WTC11 (cell line): ENCODE results near the gene TARBP1. TPM values are rescaled to one million over a fixed set of nuclear protein-coding genes. Genes with fewer than 3 reads are reported as not detected.

Source experiments
- ATAC-seq: fragments of 200-7000 bp; cut with Tn5 transposase; 2 replicates; pipeline ENCODE4 v1.10.0; 2021; ENCODE audit warnings: mild to moderate bottlenecking, moderate library complexity
- CTCF ChIA-PET: fragments of 300-600 bp; sonication (Branson Sonifier 250); formaldehyde crosslinking; loops from one replicate; lab custom pipeline; 2021; ENCODE audit warnings: antibody characterized with exemption; lab: Charles Lee
- POLR2A ChIA-PET: fragments of 350-600 bp; sonication (Branson Sonifier 250); formaldehyde crosslinking; loops from one replicate; lab custom pipeline; 2021; ENCODE audit warnings: antibody characterized with exemption; lab: Charles Lee
- DNase-seq: peaks from one replicate; pipeline ENCODE4 v3.0.0; 2021; ENCODE audit warnings: low spot score
- H3K27ac Mint-ChIP-seq: 2 replicates; pipeline ENCODE4 v1.8.0; 2021; ENCODE audit warnings: mixed read lengths
- H3K27me3 Mint-ChIP-seq: 2 replicates; pipeline ENCODE4 v1.8.0; 2021; ENCODE audit warnings: low read depth, mild to moderate bottlenecking, moderate library complexity, mixed read lengths
- H3K36me3 Mint-ChIP-seq: 2 replicates; pipeline ENCODE4 v1.8.0; 2021; ENCODE audit warnings: mixed read lengths
- H3K4me1 Mint-ChIP-seq: 2 replicates; pipeline ENCODE4 v1.8.0; 2022; ENCODE audit warnings: mixed read lengths
- H3K4me3 Mint-ChIP-seq: 2 replicates; pipeline ENCODE4 v1.8.0; 2021; ENCODE audit warnings: mild to moderate bottlenecking, moderate library complexity, mixed read lengths
- H3K9me3 Mint-ChIP-seq: 2 replicates; pipeline ENCODE4 v1.8.0; 2021; ENCODE audit warnings: mixed read lengths
- CDX4 ChIP-seq: fragments of 250-450 bp; sonication (Bioruptor Pico); IDR thresholded peaks from 2 replicates; pipeline ENCODE4 v1.9.0; 2021; ENCODE audit warnings: moderate library complexity, mild to moderate bottlenecking, inconsistent platforms, borderline replicate concordance
- ERG ChIP-seq: fragments of 250-450 bp; sonication (Bioruptor Pico); IDR thresholded peaks from 2 replicates; pipeline ENCODE4 v1.8.0; 2021; ENCODE audit warnings: mild to moderate bottlenecking
- ESRRA ChIP-seq: sonication (generic); formaldehyde crosslinking; IDR thresholded peaks from 2 replicates; pipeline ENCODE4 v1.8.1; 2022; ENCODE audit warnings: mild to moderate bottlenecking, missing genetic modification reagents, borderline replicate concordance
- FOXK1 ChIP-seq: sonication (generic); formaldehyde crosslinking; IDR thresholded peaks from 2 replicates; pipeline ENCODE4 v1.8.0; 2022; ENCODE audit warnings: mild to moderate bottlenecking, moderate library complexity, missing genetic modification reagents
- GABPB1 ChIP-seq: sonication (generic); formaldehyde crosslinking; IDR thresholded peaks from 2 replicates; pipeline ENCODE4 v1.8.1; 2023; ENCODE audit warnings: mild to moderate bottlenecking, missing genetic modification reagents
- GRHL2 ChIP-seq: fragments of 250-450 bp; sonication (Bioruptor Pico); IDR thresholded peaks from 2 replicates; pipeline ENCODE4 v1.8.0; 2022; ENCODE audit warnings: mild to moderate bottlenecking, moderate library complexity; ENCODE audit not compliant: insufficient replicate concordance, severe bottlenecking
- HMGA2 ChIP-seq: fragments of 250-450 bp; sonication (Bioruptor Pico); IDR thresholded peaks from 2 replicates; pipeline ENCODE4 v1.4.0; 2021; ENCODE audit warnings: mild to moderate bottlenecking, moderate library complexity
- JUN ChIP-seq: sonication (generic); formaldehyde crosslinking; IDR thresholded peaks from 2 replicates; pipeline ENCODE4 v1.8.0; 2023; ENCODE audit warnings: mild to moderate bottlenecking, missing genetic modification reagents
- MAX ChIP-seq: sonication (generic); formaldehyde crosslinking; IDR thresholded peaks from 2 replicates; pipeline ENCODE4 v1.8.0; 2022; ENCODE audit warnings: mild to moderate bottlenecking, missing genetic modification reagents
- MLX ChIP-seq: sonication (generic); formaldehyde crosslinking; IDR thresholded peaks from 2 replicates; pipeline ENCODE4 v1.8.1; 2023; ENCODE audit warnings: mild to moderate bottlenecking, missing genetic modification reagents, moderate library complexity
- MYBL2 ChIP-seq: sonication (generic); formaldehyde crosslinking; IDR thresholded peaks from 2 replicates; pipeline ENCODE4 v1.8.1; 2023; ENCODE audit warnings: mild to moderate bottlenecking, moderate library complexity, missing genetic modification reagents
- NFYB ChIP-seq: sonication (generic); formaldehyde crosslinking; conservative IDR thresholded peaks from 2 replicates; pipeline ENCODE4 v1.8.0; 2022; ENCODE audit warnings: low read depth, missing genetic modification reagents
- OVOL2 ChIP-seq: fragments of 250-450 bp; sonication (Bioruptor Pico); IDR thresholded peaks from 2 replicates; pipeline ENCODE4 v1.9.0; 2021; ENCODE audit warnings: mild to moderate bottlenecking, borderline replicate concordance
- RORB ChIP-seq: fragments of 250-450 bp; sonication (Bioruptor Pico); IDR thresholded peaks from 2 replicates; pipeline ENCODE4 v1.9.0; 2021; ENCODE audit warnings: mild to moderate bottlenecking
- TCF7 ChIP-seq: sonication (generic); formaldehyde crosslinking; IDR thresholded peaks from 2 replicates; pipeline ENCODE4 v1.8.0; 2022; ENCODE audit warnings: mild to moderate bottlenecking, low read depth, missing genetic modification reagents, moderate library complexity
- ZNF232 ChIP-seq: sonication (generic); formaldehyde crosslinking; IDR thresholded peaks from 2 replicates; pipeline ENCODE4 v1.8.0; 2022; ENCODE audit warnings: mild to moderate bottlenecking, missing genetic modification reagents
- ZNF423 ChIP-seq: fragments of 250-450 bp; sonication (Bioruptor Pico); IDR thresholded peaks from 2 replicates; pipeline ENCODE4 v2.1.2; 2022; ENCODE audit warnings: mild to moderate bottlenecking, moderate library complexity
- total RNA-seq: library from RNA; stranded (reverse); gene quantifications from 3 replicates; pipeline ENCODE4 v1.2.3, GENCODE V29; 2021
- TF ChIP-seq, protein P1 (sequence below): fragments of 250-450 bp; sonication (Bioruptor Pico); IDR thresholded peaks from 2 replicates; pipeline ENCODE4 v1.9.0; 2021; ENCODE audit warnings: mild to moderate bottlenecking
- TF ChIP-seq, protein P2 (sequence below): sonication (generic); formaldehyde crosslinking; IDR thresholded peaks from 2 replicates; pipeline ENCODE4 v1.8.1; 2022; ENCODE audit warnings: missing genetic modification reagents, borderline replicate concordance
- TF ChIP-seq, protein P3 (sequence below): sonication (generic); formaldehyde crosslinking; conservative IDR thresholded peaks from 2 replicates; pipeline ENCODE4 v1.8.1; 2022; ENCODE audit warnings: mild to moderate bottlenecking, missing genetic modification reagents
- TF ChIP-seq, protein P4 (sequence below): fragments of 250-450 bp; sonication (Bioruptor Pico); IDR thresholded peaks from 2 replicates; pipeline ENCODE4 v2.1.2; 2022; ENCODE audit warnings: mild to moderate bottlenecking, moderate library complexity

The TARBP1 gene
- total RNA-seq, 1 experiment from 2014 or later = 24.0 TPM

DNA sequence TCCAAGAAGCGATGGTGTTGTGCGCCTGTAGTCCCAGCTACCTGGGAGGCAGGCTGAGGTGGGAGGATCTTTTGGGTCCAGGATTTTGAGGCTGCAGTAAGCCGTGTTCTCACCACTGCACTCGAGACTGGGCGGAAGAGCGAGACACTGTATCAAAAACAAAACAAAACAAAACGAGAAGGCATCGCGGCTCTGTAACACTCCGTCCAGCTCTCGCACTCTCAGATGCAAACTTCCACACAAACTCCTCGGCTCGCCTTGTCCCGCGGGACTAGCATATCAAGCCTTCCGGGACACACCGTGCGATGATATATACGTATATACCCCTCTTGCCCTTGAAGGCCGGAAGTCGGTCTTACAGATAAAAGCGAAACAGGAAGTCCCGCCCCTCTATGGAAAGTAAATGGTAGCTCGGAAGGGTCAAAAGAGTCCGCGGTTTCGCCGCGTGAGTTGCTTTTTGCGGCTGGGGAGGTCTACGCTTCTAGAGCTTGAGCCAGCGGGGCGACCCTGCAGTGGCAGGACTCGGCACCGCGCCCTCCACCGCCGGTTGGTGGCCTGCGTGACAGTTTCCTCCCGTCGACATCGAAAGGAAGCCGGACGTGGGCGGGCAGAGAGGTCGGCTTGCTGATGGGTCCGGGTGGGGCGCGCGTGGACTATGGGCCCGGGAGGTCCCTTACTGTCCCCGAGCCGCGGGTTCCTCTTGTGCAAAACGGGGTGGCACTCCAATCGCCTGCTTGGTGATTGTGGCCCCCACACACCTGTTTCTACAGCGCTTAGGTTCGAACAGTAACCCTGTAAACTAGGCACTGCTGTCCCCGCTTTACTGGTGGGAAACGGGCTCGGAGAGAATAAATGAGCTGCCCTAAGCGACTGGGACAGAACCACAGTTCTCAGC lies 105.7 kb downstream of the TARBP1 start, which contains the start of gene COA6 (continued):
- TF ChIP-seq HMGA2 (CRISPR knock-in tag) = no peak
- no peak for TF ChIP-seq ZNF232
- no peak for TF ChIP-seq JUN (CRISPR knock-in tag)
- peak; percentile 65 for TF ChIP-seq FOXK1 (CRISPR knock-in tag)
- peak; percentile 80 for TF ChIP-seq MAX (CRISPR knock-in tag)
- TF ChIP-seq MLX = no peak
- TF ChIP-seq, protein P1, sequence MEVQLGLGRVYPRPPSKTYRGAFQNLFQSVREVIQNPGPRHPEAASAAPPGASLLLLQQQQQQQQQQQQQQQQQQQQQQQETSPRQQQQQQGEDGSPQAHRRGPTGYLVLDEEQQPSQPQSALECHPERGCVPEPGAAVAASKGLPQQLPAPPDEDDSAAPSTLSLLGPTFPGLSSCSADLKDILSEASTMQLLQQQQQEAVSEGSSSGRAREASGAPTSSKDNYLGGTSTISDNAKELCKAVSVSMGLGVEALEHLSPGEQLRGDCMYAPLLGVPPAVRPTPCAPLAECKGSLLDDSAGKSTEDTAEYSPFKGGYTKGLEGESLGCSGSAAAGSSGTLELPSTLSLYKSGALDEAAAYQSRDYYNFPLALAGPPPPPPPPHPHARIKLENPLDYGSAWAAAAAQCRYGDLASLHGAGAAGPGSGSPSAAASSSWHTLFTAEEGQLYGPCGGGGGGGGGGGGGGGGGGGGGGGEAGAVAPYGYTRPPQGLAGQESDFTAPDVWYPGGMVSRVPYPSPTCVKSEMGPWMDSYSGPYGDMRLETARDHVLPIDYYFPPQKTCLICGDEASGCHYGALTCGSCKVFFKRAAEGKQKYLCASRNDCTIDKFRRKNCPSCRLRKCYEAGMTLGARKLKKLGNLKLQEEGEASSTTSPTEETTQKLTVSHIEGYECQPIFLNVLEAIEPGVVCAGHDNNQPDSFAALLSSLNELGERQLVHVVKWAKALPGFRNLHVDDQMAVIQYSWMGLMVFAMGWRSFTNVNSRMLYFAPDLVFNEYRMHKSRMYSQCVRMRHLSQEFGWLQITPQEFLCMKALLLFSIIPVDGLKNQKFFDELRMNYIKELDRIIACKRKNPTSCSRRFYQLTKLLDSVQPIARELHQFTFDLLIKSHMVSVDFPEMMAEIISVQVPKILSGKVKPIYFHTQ (CRISPR knock-in tag) = no peak
- TF ChIP-seq OVOL2 = no peak
- no peak for TF ChIP-seq NFYB (CRISPR knock-in tag)
- TF ChIP-seq, protein P2, sequence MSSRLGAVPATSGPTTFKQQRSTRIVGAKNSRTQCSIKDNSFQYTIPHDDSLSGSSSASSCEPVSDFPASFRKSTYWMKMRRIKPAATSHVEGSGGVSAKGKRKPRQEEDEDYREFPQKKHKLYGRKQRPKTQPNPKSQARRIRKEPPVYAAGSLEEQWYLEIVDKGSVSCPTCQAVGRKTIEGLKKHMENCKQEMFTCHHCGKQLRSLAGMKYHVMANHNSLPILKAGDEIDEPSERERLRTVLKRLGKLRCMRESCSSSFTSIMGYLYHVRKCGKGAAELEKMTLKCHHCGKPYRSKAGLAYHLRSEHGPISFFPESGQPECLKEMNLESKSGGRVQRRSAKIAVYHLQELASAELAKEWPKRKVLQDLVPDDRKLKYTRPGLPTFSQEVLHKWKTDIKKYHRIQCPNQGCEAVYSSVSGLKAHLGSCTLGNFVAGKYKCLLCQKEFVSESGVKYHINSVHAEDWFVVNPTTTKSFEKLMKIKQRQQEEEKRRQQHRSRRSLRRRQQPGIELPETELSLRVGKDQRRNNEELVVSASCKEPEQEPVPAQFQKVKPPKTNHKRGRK = no peak
- no peak for TF ChIP-seq RORB (CRISPR knock-in tag)
- TF ChIP-seq, protein P3, sequence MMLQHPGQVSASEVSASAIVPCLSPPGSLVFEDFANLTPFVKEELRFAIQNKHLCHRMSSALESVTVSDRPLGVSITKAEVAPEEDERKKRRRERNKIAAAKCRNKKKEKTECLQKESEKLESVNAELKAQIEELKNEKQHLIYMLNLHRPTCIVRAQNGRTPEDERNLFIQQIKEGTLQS (CRISPR knock-in tag) = no peak
- TF ChIP-seq, protein P4, sequence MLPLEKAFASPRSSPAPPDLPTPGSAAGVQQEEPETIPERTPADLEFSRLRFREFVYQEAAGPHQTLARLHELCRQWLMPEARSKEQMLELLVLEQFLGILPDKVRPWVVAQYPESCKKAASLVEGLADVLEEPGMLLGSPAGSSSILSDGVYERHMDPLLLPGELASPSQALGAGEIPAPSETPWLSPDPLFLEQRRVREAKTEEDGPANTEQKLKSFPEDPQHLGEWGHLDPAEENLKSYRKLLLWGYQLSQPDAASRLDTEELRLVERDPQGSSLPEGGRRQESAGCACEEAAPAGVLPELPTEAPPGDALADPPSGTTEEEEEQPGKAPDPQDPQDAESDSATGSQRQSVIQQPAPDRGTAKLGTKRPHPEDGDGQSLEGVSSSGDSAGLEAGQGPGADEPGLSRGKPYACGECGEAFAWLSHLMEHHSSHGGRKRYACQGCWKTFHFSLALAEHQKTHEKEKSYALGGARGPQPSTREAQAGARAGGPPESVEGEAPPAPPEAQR (CRISPR knock-in tag) = no peak
- TF ChIP-seq, all 79 proteins: peak for 17

- Mint-ChIP-seq H3K9me3 (no peaks in the 10 kb centered on the region), H3K27ac (peak overlapping the region; percentile 47; the same call in 1 of the 2 replicates), H3K36me3 (peaks cover 20% of the 10 kb centered on the region), H3K4me1 (peaks cover 12% of the 10 kb centered on the region), H3K4me3 (peak overlapping the region; percentile 98), H3K27me3 (no peaks in the 10 kb centered on the region)
- POLR2A ChIA-PET = no interaction called here
- DNase-seq = no peak
- ATAC-seq = no peak
- CTCF ChIA-PET = interaction anchor here (1.8 kb wide), 1 partner anchor 247 kb away, joined by 11 read pairs; no protein-coding TSS in a partner anchor
- TF ChIP-seq ZNF423 (CRISPR knock-in tag) (no peak), GABPB1 (CRISPR knock-in tag) (no peak), ERG (CRISPR knock-in tag) (no peak), TCF7 (no peak), GRHL2 (CRISPR knock-in tag) (no peak), MYBL2 (no peak), ESRRA (CRISPR knock-in tag) (no peak), CDX4 (CRISPR knock-in tag) (no peak), RORB (CRISPR knock-in tag) (no peak), ZNF232 (no peak)
- TF ChIP-seq, protein P1 (CRISPR knock-in tag) = no peak
These were observed 106.8 kb downstream of the TARBP1 start for GRCh38 chr1:234372011-234372757.
